ENCODE data around the gene PRMT6.
A peak's percentile ranks its signal among the peaks of the same experiment; 100 is the strongest.
"Not testable (repeated sequence)": the region's sequence is repeated elsewhere in the genome, so short reads cannot be mapped to it uniquely, and the experiment has no call there.

Gene PRMT6

GRCh38 chr1:107056426-107057196 lies at the start of gene PRMT6:
PRMT6 (plus strand) TSS chr1:107056674; CDS start chr1:107056716, 42 bp downstream.
- peak in 1 of 2 experiments; percentile 75 for DNase-seq

- no peak for DNase-seq
Observed at GRCh38 chr1:107009281-107009680, 47.2 kb upstream of the PRMT6 start.

- no peak for DNase-seq
Observed at GRCh38 chr1:107010582-107010981, 45.9 kb upstream of the PRMT6 start.

GRCh38 chr1:107016376-107016978 lies 40.0 kb upstream of the PRMT6 start:
- DNase-seq = no peak

GRCh38 chr1:107018445-107018844 lies 38.0 kb upstream of the PRMT6 start:
- DNase-seq = no peak

- DNase-seq = no peak
Observed at GRCh38 chr1:107019166-107019565, 37.3 kb upstream of the PRMT6 start.

- DNase-seq = not testable (repeated sequence)
Observed at GRCh38 chr1:107038874-107039273, 17.6 kb upstream of the PRMT6 start.

- not testable (repeated sequence) for DNase-seq
Observed at GRCh38 chr1:107044310-107045220, 11.9 kb upstream of the PRMT6 start.

GRCh38 chr1:107047602-107048001 lies 8.9 kb upstream of the PRMT6 start:
- DNase-seq = no peak

GRCh38 chr1:107048241-107048640 lies 8.2 kb upstream of the PRMT6 start:
- DNase-seq = no peak

GRCh38 chr1:107051266-107051665 lies 5.2 kb upstream of the PRMT6 start:
- DNase-seq = no peak

GRCh38 chr1:107055919-107056425 lies 502 bp upstream of the PRMT6 start:
- DNase-seq = not testable (repeated sequence)

GRCh38 chr1:107057197-107058133 lies 991 bp downstream of the PRMT6 start:
- DNase-seq = no peak

- no peak for DNase-seq
Observed at GRCh38 chr1:107058245-107059032, 2.0 kb downstream of the PRMT6 start.

GRCh38 chr1:107061886-107062285 lies 5.4 kb downstream of the PRMT6 start:
- DNase-seq = no peak

GRCh38 chr1:107073493-107073892 lies 17.0 kb downstream of the PRMT6 start:
- DNase-seq = no peak

- DNase-seq = no peak
Observed at GRCh38 chr1:107076841-107077240, 20.4 kb downstream of the PRMT6 start.

GRCh38 chr1:107079249-107079648 lies 22.8 kb downstream of the PRMT6 start:
- DNase-seq = no peak

GRCh38 chr1:107081102-107081501 lies 24.6 kb downstream of the PRMT6 start:
- DNase-seq = no peak

GRCh38 chr1:107091418-107091817 lies 34.9 kb downstream of the PRMT6 start:
- DNase-seq = no peak

GRCh38 chr1:107093395-107093794 lies 36.9 kb downstream of the PRMT6 start:
- DNase-seq = not testable (repeated sequence)
